HG03565 (cell line): ENCODE results near the gene SMIM41.
A peak's percentile ranks its signal among the peaks of the same experiment; 100 is the strongest.

Experiments
- ATAC-seq: cut with Tn5 transposase; IDR thresholded peaks from one replicate; pipeline ENCODE4 v1.9.1; 2021; ENCODE audit warnings: mild to moderate bottlenecking, moderate library complexity; ENCODE audit not compliant: unreplicated experiment

The SMIM41 gene

DNA sequence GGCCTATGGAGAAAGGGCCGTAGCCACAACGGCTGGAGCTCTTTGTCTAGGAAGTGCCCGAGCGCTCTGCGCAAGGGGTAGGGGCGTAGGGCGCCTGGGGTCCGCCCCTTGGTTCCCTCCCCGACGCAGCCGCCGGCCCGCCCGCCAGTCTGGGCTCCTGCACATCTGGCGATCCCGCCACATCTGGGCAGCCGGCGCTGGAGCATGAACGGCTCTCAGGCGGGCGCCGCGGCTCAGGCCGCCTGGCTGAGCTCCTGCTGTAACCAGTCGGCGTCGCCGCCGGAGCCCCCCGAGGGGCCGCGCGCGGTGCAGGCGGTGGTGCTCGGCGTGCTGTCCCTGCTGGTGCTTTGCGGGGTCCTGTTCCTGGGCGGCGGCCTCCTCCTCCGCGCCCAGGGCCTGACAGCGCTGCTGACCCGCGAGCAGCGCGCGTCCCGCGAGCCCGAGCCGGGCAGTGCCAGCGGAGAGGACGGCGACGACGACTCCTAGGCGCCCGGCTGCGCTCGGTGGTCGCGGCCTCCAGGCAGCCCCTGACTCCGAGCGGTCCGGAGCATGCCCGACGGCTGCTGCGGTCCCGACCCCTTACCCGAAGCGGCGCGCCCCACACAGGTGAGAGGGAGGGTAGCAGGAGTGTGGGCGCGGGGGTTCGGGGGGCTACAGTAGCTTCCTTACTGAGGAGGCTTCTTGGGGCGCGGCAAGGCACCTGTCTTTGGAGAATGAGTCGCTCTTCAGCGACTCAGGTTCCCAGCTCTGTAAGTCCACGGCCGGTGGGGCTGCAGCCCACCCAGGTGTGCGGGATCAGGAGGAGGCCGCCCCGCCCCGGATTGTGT lies at the start of gene SMIM41:
Gene SMIM41, plus strand, starts transcription at position 129 of the 827 bp plus-strand sequence. Its CDS starts 76 bp downstream, at position 205.
- ATAC-seq, result no peak

DNA sequence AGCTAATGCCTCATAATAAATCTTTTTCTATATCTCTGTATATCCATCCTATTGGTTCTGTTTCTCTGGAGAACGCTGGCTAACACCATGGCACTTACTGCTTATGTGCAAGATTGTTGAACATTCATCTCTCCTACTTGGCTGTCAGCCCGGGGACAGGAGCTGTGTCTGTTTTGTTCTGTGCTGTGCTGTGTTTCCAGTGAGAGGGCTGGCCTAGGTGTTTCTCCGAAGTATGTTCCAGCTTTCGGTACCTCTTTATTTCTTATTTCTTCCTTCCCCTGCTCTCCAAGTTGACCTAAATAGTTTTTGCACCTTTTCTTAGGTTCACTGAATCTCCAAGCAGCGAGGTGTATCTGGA lies 47.1 kb upstream of the SMIM41 start:
- no peak for ATAC-seq

GRCh38 chr12:52032804-52033445 lies 46.6 kb upstream of the SMIM41 start:
- peak; percentile 82 for ATAC-seq

DNA sequence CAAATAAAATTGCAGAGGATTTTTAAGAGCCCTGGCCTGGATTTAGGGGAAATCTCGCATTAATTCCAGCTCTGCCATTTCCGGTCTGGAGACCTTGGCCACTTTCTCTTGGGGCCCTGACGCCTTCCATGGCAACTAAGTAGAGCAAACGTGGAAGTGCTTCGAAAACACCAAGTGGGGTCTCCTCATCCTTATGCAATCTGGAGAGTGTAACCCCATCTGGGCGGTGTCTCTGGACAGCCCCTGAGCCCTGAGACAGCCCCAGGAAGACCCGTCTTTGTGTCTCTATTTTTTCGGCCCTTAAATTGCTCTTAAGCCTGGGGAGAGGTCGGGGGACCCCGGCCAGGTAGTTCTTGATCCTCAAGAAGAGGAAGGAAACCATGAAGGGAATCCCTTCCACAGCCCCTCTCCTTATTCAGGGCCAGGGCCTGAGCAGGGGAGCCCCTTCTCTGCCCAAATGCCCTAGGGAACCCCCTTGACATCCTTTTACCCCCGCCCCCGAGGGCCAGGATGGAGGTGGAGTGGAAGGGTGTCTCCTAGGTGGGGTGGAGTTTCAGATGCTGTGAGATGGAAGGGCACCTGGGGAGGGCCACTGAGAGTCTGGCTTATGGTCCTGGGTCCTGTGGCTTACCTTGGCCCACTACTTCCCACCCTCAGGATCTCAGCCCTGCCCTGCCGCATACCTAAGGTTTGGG lies 45.9 kb upstream of the SMIM41 start:
- ATAC-seq, result no peak

DNA sequence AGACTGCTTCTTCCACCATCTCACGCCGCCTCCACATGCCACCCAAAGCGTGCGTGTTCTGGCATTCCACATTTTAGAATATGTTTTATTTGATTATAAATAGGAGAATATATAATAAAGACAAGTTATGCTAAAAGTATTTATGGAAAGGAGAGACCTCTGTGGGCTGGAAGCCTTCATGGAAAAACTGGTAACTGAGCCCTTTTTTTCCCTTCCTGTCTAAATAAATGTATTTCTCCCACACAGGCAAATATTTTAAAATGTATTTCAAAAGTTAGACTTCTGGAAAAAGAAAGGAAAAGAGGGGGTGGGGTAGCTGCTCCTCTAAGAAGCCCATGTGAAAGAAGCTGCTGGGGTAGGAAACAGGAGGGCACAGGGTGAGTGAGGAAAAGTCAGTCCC lies 44.3 kb upstream of the SMIM41 start:
- no peak for ATAC-seq

DNA sequence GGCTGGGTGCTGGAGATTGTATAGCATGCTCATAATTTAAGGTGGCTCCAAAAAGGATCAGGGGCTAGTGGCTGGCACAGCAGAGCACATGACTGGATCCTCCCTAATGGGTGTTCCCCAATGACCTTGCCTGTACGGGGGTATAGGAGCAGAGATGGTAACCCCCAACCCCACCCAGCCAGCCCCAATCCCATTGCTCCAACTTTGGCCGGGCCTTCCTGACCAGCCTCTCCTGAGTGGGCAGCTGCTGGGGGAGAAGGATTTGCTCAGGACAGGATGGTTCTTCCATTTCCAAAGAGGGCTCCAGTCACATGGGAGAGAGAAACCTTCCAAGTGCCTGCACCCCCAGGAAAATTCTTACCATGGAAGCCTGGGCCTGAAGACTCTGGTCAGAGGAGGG lies 43.6 kb upstream of the SMIM41 start:
- no peak for ATAC-seq

DNA sequence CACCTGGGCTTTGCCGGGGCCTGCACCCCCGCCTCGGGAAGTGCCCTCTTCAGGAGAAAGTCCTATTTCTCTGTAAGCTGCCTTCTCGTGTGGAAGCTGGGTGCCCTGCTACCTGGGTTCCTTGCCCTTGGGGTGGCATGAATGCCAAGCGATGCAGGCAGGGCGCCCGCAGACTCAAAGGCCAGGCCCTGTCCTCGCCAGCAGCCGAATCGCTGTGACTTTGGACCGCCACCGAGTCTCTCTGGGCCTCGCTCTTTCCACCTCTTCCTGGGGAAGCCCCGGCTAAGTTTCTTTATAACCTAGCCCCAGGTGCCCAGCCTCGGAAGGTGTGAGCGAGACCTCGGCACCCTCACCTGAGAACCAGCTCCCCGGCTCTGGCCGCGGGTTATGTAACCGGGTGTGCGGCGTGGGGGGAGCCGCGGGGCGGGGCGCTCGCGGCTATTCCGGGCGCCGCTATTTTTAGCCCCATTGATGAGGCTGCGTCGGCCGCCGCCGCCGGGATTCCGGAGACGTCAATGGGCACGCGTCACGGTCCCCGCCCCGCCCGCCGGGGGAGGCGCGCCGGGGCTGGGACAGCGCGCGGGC lies 42.8 kb upstream of the SMIM41 start:
- peak; percentile 44 for ATAC-seq

GRCh38 chr12:52037248-52037861 lies 42.1 kb upstream of the SMIM41 start:
- ATAC-seq, result no peak

GRCh38 chr12:52038447-52038846 lies 41.1 kb upstream of the SMIM41 start:
- no peak for ATAC-seq

DNA sequence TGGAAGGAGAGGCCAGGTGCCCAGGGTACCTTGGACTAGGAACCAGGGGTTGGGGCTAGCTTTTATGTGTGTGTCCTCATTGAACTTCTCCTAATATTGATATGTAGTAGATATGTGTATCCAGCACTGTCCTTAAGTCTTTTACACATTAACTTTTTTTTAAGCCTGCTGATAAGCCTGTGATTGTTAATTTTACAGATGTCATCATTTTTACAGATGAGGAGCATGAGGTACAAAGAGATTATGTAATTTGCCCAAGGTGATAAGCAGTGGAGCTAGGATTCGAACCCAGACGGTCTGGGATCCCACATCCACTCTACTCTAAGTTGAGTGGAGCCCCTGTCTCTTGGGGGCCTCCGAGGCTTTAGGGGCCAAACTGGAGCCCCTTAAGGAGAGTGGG lies 38.5 kb upstream of the SMIM41 start:
- no peak for ATAC-seq

DNA sequence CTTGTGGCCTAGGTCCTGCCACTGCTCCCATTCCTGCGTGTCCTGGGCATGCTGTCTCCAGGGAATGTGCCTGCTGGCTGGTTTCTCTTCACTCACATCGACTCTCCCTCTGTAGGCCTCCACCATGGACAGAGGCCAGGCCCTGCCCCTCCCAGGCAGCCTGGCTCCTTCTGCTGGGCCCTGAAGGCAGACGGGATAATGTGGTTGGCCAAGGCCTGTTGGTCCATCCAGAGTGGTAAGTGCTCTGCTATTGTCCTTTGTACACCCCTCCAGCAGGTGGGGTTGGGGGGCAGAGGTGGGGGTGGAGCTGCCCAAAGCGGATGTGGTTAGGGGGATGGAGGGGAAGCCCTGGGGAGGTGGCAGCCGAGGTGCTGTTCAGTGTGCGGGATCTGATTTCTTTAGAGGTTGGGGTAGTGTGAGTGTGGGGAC lies 37.8 kb upstream of the SMIM41 start:
- ATAC-seq, result no peak

DNA sequence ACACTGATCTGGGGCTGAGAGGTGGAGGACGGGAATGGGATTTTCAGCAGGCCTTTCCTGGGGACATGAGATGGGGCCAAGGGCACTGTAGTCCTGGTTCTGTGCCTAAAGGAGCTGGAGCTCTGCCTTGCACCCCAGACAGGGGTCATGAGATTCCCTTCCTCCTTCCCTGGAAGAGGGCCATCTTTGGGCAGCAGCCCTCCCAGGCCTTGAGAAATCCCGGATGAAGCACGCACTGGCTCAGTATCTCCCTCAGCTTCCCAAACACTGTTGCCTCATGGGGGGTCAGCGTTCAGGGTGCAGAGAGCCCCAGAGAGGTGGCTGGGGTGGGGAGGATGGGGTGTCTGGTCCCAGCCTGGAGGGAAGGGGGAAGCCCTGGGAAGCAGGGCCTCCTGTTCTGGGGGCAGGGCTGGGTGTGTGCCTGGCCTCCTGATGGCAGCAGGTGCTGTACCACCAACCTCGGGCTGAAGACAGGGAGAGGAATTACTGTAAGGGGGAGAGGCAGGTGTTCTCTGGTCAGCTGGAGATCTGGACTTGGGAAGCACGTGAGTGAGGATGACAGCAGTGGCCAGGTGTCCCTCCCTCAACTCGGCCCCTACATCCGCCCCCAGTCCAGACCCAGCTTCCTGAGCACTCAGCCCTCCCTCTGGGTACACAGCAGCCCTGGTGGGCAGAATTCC lies 36.7 kb upstream of the SMIM41 start:
- no peak for ATAC-seq

DNA sequence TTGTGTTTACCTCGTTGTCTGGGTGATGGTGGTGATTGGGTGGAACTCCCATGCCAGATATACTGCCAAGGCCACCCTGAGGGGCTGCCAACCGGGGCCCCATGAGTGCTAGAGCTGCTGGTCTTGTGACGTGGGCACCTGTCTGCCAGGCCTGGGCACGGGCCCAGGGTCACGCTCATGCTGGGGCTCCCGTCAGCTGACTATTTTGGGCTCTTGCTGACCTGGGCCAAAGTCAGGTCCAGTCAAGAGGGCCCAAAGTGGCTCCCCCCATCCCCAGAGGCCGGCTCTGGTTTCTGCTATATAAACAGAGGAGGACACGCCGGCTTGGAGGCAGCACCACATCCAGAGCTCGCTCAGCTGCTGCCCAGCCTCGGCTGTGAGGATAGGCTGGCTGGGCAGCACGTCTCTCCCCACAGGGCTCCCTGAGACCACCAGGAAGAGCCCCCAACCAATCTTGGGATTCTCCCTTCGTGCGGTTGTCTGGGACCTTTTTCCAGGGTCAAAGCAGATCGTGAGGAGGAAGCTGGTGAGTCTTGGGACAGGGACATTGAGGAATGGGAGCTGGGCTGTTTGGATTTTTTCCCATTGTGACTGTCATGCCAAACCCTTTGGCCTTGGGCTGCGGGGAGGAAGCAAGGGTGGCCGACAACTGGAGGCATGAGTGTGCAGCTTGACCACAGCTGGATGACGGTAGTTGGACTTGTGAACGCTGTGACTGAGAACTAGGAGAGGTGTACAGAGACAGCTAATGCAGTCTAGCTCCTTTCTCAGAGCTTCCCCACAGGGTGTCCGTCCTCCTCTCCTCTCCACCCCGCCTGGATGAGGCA lies 35.9 kb upstream of the SMIM41 start:
- ATAC-seq, result no peak

DNA sequence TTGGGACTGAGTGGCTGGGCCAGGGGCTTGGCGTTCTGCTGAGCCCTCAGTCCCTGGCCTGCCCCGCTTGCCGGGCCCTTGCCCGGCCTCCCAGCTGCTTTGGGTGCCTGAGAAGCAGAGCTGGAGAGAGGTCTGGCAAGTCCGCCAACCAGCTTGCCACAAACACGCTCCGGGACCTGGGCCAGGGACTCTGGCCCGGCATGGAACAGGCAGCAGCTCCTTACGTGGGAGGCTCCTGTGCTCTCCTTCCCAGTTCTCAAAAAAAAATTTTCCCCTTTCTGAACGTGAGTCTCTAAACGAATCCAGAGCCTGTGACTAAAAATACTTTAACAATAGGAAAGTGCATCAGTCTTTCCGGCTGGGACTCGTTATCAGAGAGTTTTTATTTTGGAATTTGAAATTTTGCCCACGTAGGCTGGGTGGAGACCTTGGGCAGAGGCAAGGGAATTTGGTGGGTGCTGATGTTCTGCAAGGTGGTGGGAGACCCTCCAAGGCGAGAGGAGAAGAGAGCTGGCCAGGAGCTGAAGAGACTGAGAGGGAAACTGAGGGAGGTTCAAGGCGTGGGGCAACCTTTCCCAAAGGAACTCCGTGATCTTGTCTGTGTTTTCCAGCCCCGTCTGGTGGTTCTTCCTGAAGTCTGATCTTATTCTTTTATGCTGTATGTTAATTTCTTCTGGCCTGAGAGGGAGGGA lies 35.1 kb upstream of the SMIM41 start:
- no peak for ATAC-seq

GRCh38 chr12:52045794-52046199 lies 33.7 kb upstream of the SMIM41 start:
- ATAC-seq, result no peak

- no peak for ATAC-seq
These were observed 32.6 kb upstream of the SMIM41 start for GRCh38 chr12:52046859-52047258.

DNA sequence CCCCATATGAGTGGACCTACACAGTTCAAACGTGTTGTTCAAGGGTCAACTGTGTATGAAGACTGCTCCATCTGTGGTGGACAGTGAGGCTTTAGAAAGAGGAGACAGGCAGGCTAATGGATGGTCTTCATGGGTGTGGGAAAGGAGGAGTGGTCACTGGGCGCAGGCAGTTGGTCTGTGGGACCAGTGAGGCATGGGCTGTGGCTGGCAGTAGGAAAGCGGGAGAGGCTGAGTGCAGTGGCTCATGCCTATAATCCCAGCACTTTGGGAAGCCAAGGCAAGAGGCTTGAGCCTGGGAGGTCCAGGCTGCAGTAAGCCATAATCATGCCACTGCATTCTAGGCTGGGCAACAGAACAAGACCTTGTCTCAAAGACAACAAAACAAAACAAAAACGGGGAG lies 30.2 kb upstream of the SMIM41 start:
- no peak for ATAC-seq

DNA sequence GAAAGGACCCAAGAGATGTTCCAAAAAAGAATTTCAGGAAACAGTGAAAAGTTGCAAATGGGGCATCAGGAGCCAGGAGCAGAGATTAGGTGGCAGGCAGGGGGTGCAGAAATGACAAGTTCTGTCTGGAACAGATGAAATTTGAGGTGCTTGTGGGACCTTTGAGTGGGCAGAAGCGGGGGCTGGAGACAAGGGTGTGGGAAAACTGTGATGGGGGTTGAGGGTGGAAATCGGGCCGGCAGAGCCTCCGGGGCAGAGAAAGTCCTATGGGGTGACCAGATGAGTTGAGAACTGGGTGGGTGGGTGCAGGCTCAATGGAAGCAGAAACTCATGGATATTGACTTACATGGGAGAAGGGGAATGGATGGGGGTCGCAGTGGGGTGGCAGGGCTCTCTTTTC lies 29.8 kb upstream of the SMIM41 start:
- no peak for ATAC-seq

DNA sequence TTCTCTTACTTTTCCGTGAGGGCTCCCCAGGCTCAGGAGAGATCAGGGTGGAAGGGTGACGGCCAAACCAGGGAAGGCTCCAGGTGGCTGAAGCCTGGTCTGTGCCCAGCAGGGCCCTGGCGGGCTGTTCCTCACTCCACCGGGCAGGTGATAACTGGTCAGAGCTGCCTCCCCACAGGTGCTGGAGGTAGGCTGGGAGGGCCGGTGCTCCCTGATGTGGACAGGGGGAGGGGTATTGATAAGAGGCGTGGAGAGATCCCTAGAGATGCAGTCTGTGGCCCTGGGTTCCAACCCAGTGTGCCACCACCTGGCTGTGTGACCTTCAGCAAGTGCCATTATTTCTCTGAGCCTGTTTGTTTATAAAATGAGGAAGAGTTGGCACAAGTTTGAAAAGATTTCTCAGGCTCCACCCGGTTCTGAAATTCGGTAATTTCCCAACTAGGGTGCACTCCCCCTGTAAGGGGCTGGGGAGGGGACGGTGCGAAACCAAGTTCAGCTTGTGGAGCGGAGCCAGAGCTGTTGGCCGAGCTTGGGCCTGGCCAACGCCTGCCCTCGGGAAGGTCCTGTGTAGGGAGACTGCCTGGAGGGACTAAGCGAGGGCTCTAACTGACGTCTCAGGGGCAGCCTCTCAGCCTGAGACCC lies 29.3 kb upstream of the SMIM41 start:
- peak; percentile 4 for ATAC-seq
